Kidney epithelial cell (primary cell): Measurements from ENCODE around the gene FTMT. TPM values are rescaled to one million over a fixed set of nuclear protein-coding genes. Genes with fewer than 3 reads are reported as not detected.

Source experiments
- DNase-seq: peaks from one replicate; pipeline ENCODE4 v3.0.0-alpha.2; 2010; ENCODE audit warnings: low read depth
- H3K27me3 ChIP-seq: 2 replicates; pipeline ENCODE4 v1.6.0; 2011; ENCODE audit warnings: low read length; ENCODE audit not compliant: control insufficient read depth, insufficient read depth
- H3K36me3 ChIP-seq: 2 replicates; pipeline ENCODE4 v1.5.1; 2011; ENCODE audit warnings: low read length; ENCODE audit not compliant: control insufficient read depth, insufficient read depth
- H3K4me3 ChIP-seq: 2 replicates; pipeline ENCODE4 v1.5.1; 2011; ENCODE audit warnings: low read depth, mild to moderate bottlenecking, control low read depth, low read length
- CTCF ChIP-seq: IDR thresholded peaks from 2 replicates; pipeline ENCODE4 v1.5.1; 2011; ENCODE audit warnings: mild to moderate bottlenecking, moderate library complexity, low read length, control low read depth, inconsistent platforms; ENCODE audit not compliant: insufficient read depth, poor library complexity, severe bottlenecking
- total RNA-seq: library from RNA; depleted of rRNA; stranded (reverse); fragments of >200 nt; gene quantifications from 2 replicates; pipeline ENCODE4 v1.2.3, GENCODE V29; 2015

FTMT gene
- total RNA-seq, 1 donor from 2014 or later, result not detected

DNA sequence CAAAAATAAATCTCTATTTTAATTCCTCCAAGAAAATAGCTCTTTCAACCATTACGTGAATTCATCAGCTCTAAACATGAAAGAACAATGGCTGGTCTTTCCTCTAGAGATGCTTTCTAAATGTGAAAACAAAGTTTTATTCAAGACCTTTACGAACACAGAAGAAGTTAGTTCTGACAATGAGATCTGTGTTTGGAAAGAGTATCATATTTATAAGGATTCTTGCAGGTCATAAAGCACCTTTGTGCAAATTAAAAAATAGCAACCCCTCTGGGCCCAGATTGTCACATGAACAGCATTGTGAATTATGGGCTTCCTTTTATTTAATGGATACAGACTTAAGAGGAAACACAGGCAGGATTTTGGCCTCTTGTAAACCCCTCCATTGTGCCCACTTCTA is 17.7 kb upstream of the FTMT start:
- no peak for DNase-seq
- Histone ChIP-seq H3K36me3 (no peaks in the 10 kb centered on the region), H3K27me3 (no peaks in the 10 kb centered on the region), H3K4me3 (no peak overlapping the region)
- no peak for TF ChIP-seq CTCF

- Histone ChIP-seq H3K4me3 (no peak overlapping the region), H3K36me3 (no peaks in the 10 kb centered on the region), H3K27me3 (no peaks in the 10 kb centered on the region)
- no peak for DNase-seq
- no peak for TF ChIP-seq CTCF
These were observed 9.8 kb upstream of the FTMT start for GRCh38 chr5:121841892-121842291.

GRCh38 chr5:121850272-121850671 is 1.4 kb upstream of the FTMT start:
- no peak for DNase-seq
- Histone ChIP-seq H3K27me3 (no peaks in the 10 kb centered on the region), H3K36me3 (no peaks in the 10 kb centered on the region), H3K4me3 (no peak overlapping the region)
- no peak for TF ChIP-seq CTCF

- no peaks in the 10 kb centered on the region for H3K36me3 ChIP-seq
- H3K27me3 ChIP-seq, result no peaks in the 10 kb centered on the region
- H3K4me3 ChIP-seq, result no peak overlapping the region
- TF ChIP-seq CTCF, result no peak
- DNase-seq, result no peak
These were observed 2.2 kb downstream of the FTMT start for GRCh38 chr5:121853850-121854249.

DNA sequence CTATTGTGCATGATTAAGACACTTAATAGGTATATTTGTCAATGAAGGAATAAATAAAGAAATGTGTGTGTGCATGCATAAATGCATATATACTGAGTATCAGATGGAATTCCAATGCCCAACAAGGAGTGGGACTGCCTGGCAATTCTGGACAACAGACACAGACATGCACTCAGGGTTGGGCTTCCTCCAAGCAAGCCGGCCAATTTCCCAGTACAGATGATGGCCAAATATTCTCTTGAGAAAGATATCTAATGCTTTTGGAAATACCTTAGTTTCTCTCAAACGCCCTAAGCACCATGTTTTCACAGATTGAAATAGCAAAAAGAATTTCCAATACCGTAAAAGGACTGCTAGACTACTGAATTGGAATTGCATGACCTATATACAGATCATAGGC is 11.1 kb downstream of the FTMT start:
- no peak for TF ChIP-seq CTCF
- no peaks in the 10 kb centered on the region for H3K36me3 ChIP-seq
- H3K4me3 ChIP-seq, result no peak overlapping the region
- DNase-seq, result no peak
- no peaks in the 10 kb centered on the region for H3K27me3 ChIP-seq

GRCh38 chr5:121863753-121864285 is 12.1 kb downstream of the FTMT start:
- H3K27me3 ChIP-seq, result no peaks in the 10 kb centered on the region
- no peak for TF ChIP-seq CTCF
- no peaks in the 10 kb centered on the region for H3K36me3 ChIP-seq
- no peak for DNase-seq
- H3K4me3 ChIP-seq, result no peak overlapping the region
